H1 (cell line): ENCODE data around the gene MRPL36. TPM values are rescaled to one million over a fixed set of nuclear protein-coding genes. Genes with fewer than 3 reads are reported as not detected.

Source experiments
- CTCF ChIA-PET: fragments of 300-600 bp; sonication (Branson Sonifier 250); formaldehyde crosslinking; loops from one replicate; lab custom pipeline; 2021; ENCODE audit not compliant: partially characterized antibody; lab: Charles Lee
- POLR2A ChIA-PET: fragments of 300-600 bp; sonication (Branson Sonifier 250); formaldehyde crosslinking; loops from one replicate; lab custom pipeline; 2021; ENCODE audit warnings: inconsistent platforms; ENCODE audit not compliant: partially characterized antibody; lab: Charles Lee
- DNase-seq, 2 experiments: peaks; one replicate each; pipeline versions ENCODE4 v3.0.0 to v3.0.0-alpha.2; 2010 to 2022; ENCODE audit warnings: low spot score in 2 of 2, low read depth in 1 of 2, mixed read lengths in 1 of 2
- FAIRE-seq: peaks from 2 replicates; lab custom pipeline; 2011; peaks lifted over from hg19 to GRCh38; lab: Jason Lieb, UNC
- H2AFZ ChIP-seq: 2 replicates; pipeline ENCODE4 v1.8.1; 2012; ENCODE audit warnings: low read length, inconsistent platforms
- H2AK5ac ChIP-seq: 2 replicates; pipeline ENCODE4 v1.6.1; 2013; ENCODE audit warnings: low read depth, low read length
- H2BK120ac ChIP-seq: replicated peaks from 2 replicates; pipeline ENCODE3; 2013; ENCODE audit warnings: low read depth, low read length, inconsistent platforms
- H2BK12ac ChIP-seq: 2 replicates; pipeline ENCODE4 v1.6.1; 2013; ENCODE audit warnings: low read depth, low read length
- H2BK15ac ChIP-seq: 2 replicates; pipeline ENCODE4 v1.6.1; 2013; ENCODE audit warnings: low read length
- H2BK20ac ChIP-seq: 2 replicates; pipeline ENCODE4 v1.6.1; 2013; ENCODE audit warnings: low read length
- H2BK5ac ChIP-seq: 2 replicates; pipeline ENCODE4 v1.6.1; 2013; ENCODE audit warnings: low read depth, low read length
- H3K14ac ChIP-seq: 2 replicates; pipeline ENCODE4 v1.6.1; 2013; ENCODE audit warnings: inconsistent platforms; ENCODE audit not compliant: insufficient read length
- H3K18ac ChIP-seq: 2 replicates; pipeline ENCODE4 v1.6.1; 2013; ENCODE audit warnings: low read length; ENCODE audit errors: extremely low read depth
- H3K23ac ChIP-seq: 2 replicates; pipeline ENCODE4 v1.6.1; 2013; ENCODE audit warnings: inconsistent platforms; ENCODE audit not compliant: insufficient read length
- H3K23me2 ChIP-seq: 2 replicates; pipeline ENCODE4 v1.6.1; 2013; ENCODE audit warnings: low read depth, low read length
- H3K27ac ChIP-seq: 2 replicates; pipeline ENCODE4 v1.6.1; 2011; ENCODE audit warnings: low read depth, low read length, inconsistent platforms
- H3K27me3 ChIP-seq, 4 experiments: replicated peaks in 1 of 4; 1 replicate in 1 of 4; 2 replicates in 3 of 4; pipeline versions ENCODE4 v1.6.1 to v1.8.1; 2011 to 2013; ENCODE audit warnings: low read length in 3 of 4, mild to moderate bottlenecking in 3 of 4, inconsistent platforms in 2 of 4, mixed read lengths in 2 of 4, moderate library complexity in 1 of 4; ENCODE audit not compliant: control insufficient read depth in 3 of 4, insufficient read depth in 3 of 4; ENCODE audit errors: extremely low read depth in 1 of 4
- H3K36me3 ChIP-seq, 4 experiments: 2 replicates each; pipeline versions ENCODE4 v1.6.1 to v1.8.1; 2011 to 2013; ENCODE audit warnings: mild to moderate bottlenecking in 4 of 4, low read length in 3 of 4, moderate library complexity in 2 of 4, control low read depth in 1 of 4, inconsistent platforms in 1 of 4; ENCODE audit not compliant: insufficient read depth in 4 of 4, control insufficient read depth in 2 of 4
- H3K4ac ChIP-seq: replicated peaks from 2 replicates; pipeline ENCODE3; 2013; ENCODE audit warnings: low read length, low read depth, mixed read lengths, inconsistent platforms; ENCODE audit not compliant: insufficient read length
- H3K4me1 ChIP-seq, 4 experiments: replicated peaks in 1 of 4; 1 replicate in 1 of 4; 2 replicates in 3 of 4; pipeline versions ENCODE4 v1.6.1 to v1.8.1; 2011 to 2013; ENCODE audit warnings: low read length in 3 of 4, inconsistent platforms in 2 of 4, mixed read lengths in 1 of 4; ENCODE audit not compliant: insufficient read depth in 4 of 4, control insufficient read depth in 3 of 4
- H3K4me2 ChIP-seq, 2 experiments: 2 replicates each; pipeline versions ENCODE4 v1.6.1 to v1.8.1; 2011 to 2013; ENCODE audit warnings: low read depth in 2 of 2, low read length in 2 of 2, control low read depth in 1 of 2, inconsistent platforms in 1 of 2, mild to moderate bottlenecking in 1 of 2; ENCODE audit not compliant: insufficient read depth in 1 of 2
- H3K4me3 ChIP-seq, 4 experiments: fragments of 200-600, 300-600 bp in 1 of 4; sonication (generic), shearing (Covaris generic), sonication (Bioruptor Twin) in 1 of 4; 2 replicates each; pipeline versions ENCODE4 v1.5.1 to v1.8.1; 2011 to 2016; ENCODE audit warnings: low read length in 4 of 4, low read depth in 3 of 4, control low read depth in 2 of 4, inconsistent platforms in 2 of 4, mild to moderate bottlenecking in 2 of 4, mixed read lengths in 1 of 4, moderate library complexity in 1 of 4; ENCODE audit not compliant: insufficient read depth in 2 of 4; ENCODE audit errors: extremely low read depth in 1 of 4
- H3K56ac ChIP-seq: replicated peaks from 2 replicates; pipeline ENCODE3; 2013; ENCODE audit warnings: low read depth, mild to moderate bottlenecking, mixed read lengths, low read length, inconsistent platforms; ENCODE audit not compliant: insufficient read length
- H3K79me1 ChIP-seq: 2 replicates; pipeline ENCODE4 v1.6.1; 2013; ENCODE audit warnings: low read depth, low read length, control low read depth
- H3K79me2 ChIP-seq, 2 experiments: 2 replicates each; pipeline versions ENCODE4 v1.6.1 to v1.8.1; 2012 to 2013; ENCODE audit warnings: low read length in 2 of 2, mild to moderate bottlenecking in 2 of 2, inconsistent platforms in 1 of 2; ENCODE audit not compliant: insufficient read depth in 2 of 2, control insufficient read depth in 1 of 2
- H3K9ac ChIP-seq, 4 experiments: replicated peaks in 1 of 4; 1 replicate in 1 of 4; 2 replicates in 3 of 4; pipeline versions ENCODE4 v1.6.1 to v1.8.1; 2011 to 2013; ENCODE audit warnings: low read depth in 3 of 4, low read length in 3 of 4, control low read depth in 2 of 4, mild to moderate bottlenecking in 2 of 4, moderate library complexity in 2 of 4, inconsistent platforms in 1 of 4; ENCODE audit errors: extremely low read depth in 1 of 4
- H3K9me3 ChIP-seq, 2 experiments: 2 replicates each; pipeline versions ENCODE4 v1.6.1 to v1.8.1; 2012 to 2013; ENCODE audit warnings: mild to moderate bottlenecking in 2 of 2, moderate library complexity in 2 of 2, control low read depth in 1 of 2, inconsistent platforms in 1 of 2, low read depth in 1 of 2, low read length in 1 of 2, mixed read lengths in 1 of 2; ENCODE audit not compliant: insufficient read depth in 2 of 2
- H4K20me1 ChIP-seq, 2 experiments: replicated peaks in 1 of 2; 2 replicates each; pipeline versions ENCODE3 to v1.8.1; 2011 to 2013; ENCODE audit warnings: inconsistent platforms in 2 of 2, low read length in 2 of 2, mild to moderate bottlenecking in 1 of 2; ENCODE audit not compliant: insufficient read depth in 2 of 2, control insufficient read depth in 1 of 2
- H4K5ac ChIP-seq: 2 replicates; pipeline ENCODE4 v1.6.1; 2013; ENCODE audit warnings: low read length, low read depth, mixed read lengths, inconsistent platforms; ENCODE audit not compliant: insufficient read length
- H4K8ac ChIP-seq: 2 replicates; pipeline ENCODE4 v1.8.0; 2013; ENCODE audit warnings: mild to moderate bottlenecking, moderate library complexity, low read length, inconsistent platforms; ENCODE audit not compliant: insufficient read depth; ENCODE audit errors: extremely low read depth
- H4K91ac ChIP-seq: replicated peaks from 2 replicates; pipeline ENCODE3; 2013; ENCODE audit warnings: low read length, mixed read lengths, inconsistent platforms; ENCODE audit not compliant: insufficient read length
- WGBS, 2 experiments: shearing (Covaris generic) in 1 of 2; methylation state at CpG; one replicate each; pipeline versions ENCODE4 v1.1.6 to v1.1.7; 2013 to 2015; ENCODE audit warnings: low lambda C conversion rate in 2 of 2, mixed read lengths in 2 of 2, inconsistent platforms in 1 of 2, low coverage in 1 of 2, missing lambda C conversion rate in 1 of 2; ENCODE audit not compliant: insufficient replicate concordance in 2 of 2, insufficient coverage in 1 of 2, insufficient read length in 1 of 2; ENCODE audit errors: extremely low coverage in 1 of 2, missing lambda C conversion rate in 1 of 2; 5-methylcytosine and 5-hydroxymethylcytosine counted together
- polyA plus RNA-seq, 7 experiments: library from polyadenylated mRNA; depleted of rRNA in 3 of 7; stranded (reverse) in 5 of 7; unstranded in 2 of 7; fragments of >200 nt in 5 of 7; fragments of 200-250 nt in 2 of 7; gene quantifications; 1 replicate in 5 of 7; 2 replicates in 1 of 7; 4 replicates in 1 of 7; pipeline versions ENCODE4 v1.2.1 to v1.2.3, GENCODE V29; 2011 to 2013; ENCODE audit warnings: missing spikeins in 2 of 7, mixed read lengths in 2 of 7
- total RNA-seq: library from RNA; stranded (reverse); fragmentation: NEBNext Ultra II Directional; extraction: Animal tissue kit (Norgen Biotek cat#: 25700); gene quantifications from 2 replicates; pipeline ENCODE4 v1.2.1, GENCODE V29; 2021

The MRPL36 gene
- total and polyA plus RNA-seq, 2 of the 8 experiments (the other 6 are each of a cell fraction or from before 2014, with no cell fraction given) = 56.3 to 81.5 TPM

- Histone ChIP-seq H3K4me2 (no peak overlapping the region), H3K27me3 (peaks cover 0 to 23% (median 12%) of the 10 kb centered on the region in 4 experiments; a peak in 6 of 7 replicates), H2AK5ac (no peak overlapping the region), H2BK5ac (no peak overlapping the region), H3K56ac (no peak overlapping the region), H2BK15ac (no peak overlapping the region), H3K18ac (no peak overlapping the region), H2AFZ (no peak overlapping the region), H3K27ac (no peak overlapping the region), H3K36me3 (no peaks in the 10 kb centered on the region), H3K4me1 (peaks cover 0 to 8% (median under 1%) of the 10 kb centered on the region in 4 experiments; a peak in 3 of 7 replicates), H4K5ac (no peak overlapping the region), H4K20me1 (peaks cover 0 to 2% of the 10 kb centered on the region in 2 experiments), H3K9me3 (no peaks in the 10 kb centered on the region), H3K9ac (no peak overlapping the region), H3K23me2 (no peaks in the 10 kb centered on the region; the same call in 1 of the 2 replicates), H3K4ac (no peak overlapping the region), H2BK12ac (no peak overlapping the region), H3K14ac (no peak overlapping the region), H3K23ac (no peak overlapping the region), H2BK20ac (no peak overlapping the region), H3K79me2 (no peaks in the 10 kb centered on the region), H3K4me3 (no peak overlapping the region), H4K8ac (no peak overlapping the region), H2BK120ac (no peak overlapping the region), H3K79me1 (no peaks in the 10 kb centered on the region), H4K91ac (no peak overlapping the region)
- CTCF ChIA-PET = no interaction called here
- WGBS, 2 experiments = 91 to 100% methylated on average over 2 to 5 of the region's 5 CpGs
- FAIRE-seq (no peak), DNase-seq (no peak)
- POLR2A ChIA-PET = no interaction called here
These were observed 45.2 kb upstream of the MRPL36 start for GRCh38 chr5:1844708-1845436.
